WTC11 (cell line): ENCODE data around the gene PTPRN2.

Source experiments
- ATF2 ChIP-seq: sonication (generic); formaldehyde crosslinking; IDR thresholded peaks from 2 replicates; pipeline ENCODE4 v1.8.1; 2022; ENCODE audit warnings: low read depth, missing genetic modification reagents, borderline replicate concordance
- CTCF ChIP-seq: fragments of 200-600 bp; IDR thresholded peaks from 2 replicates; pipeline ENCODE4 v1.8.0; 2022; ENCODE audit warnings: antibody characterized with exemption
- ELF4 ChIP-seq: sonication (generic); formaldehyde crosslinking; IDR thresholded peaks from 2 replicates; pipeline ENCODE4 v1.8.1; 2022; ENCODE audit warnings: low read depth, mild to moderate bottlenecking, moderate library complexity, missing genetic modification reagents
- FOXK1 ChIP-seq: sonication (generic); formaldehyde crosslinking; IDR thresholded peaks from 2 replicates; pipeline ENCODE4 v1.8.0; 2022; ENCODE audit warnings: mild to moderate bottlenecking, moderate library complexity, missing genetic modification reagents
- HMGXB4 ChIP-seq: sonication (generic); formaldehyde crosslinking; IDR thresholded peaks from 2 replicates; pipeline ENCODE4 v1.8.1; 2023; ENCODE audit warnings: mild to moderate bottlenecking, moderate library complexity, missing genetic modification reagents
- IRF2 ChIP-seq: sonication (generic); formaldehyde crosslinking; IDR thresholded peaks from 2 replicates; pipeline ENCODE4 v1.8.0; 2022; ENCODE audit warnings: low read depth, missing genetic modification reagents, borderline replicate concordance
- JUN ChIP-seq: sonication (generic); formaldehyde crosslinking; IDR thresholded peaks from 2 replicates; pipeline ENCODE4 v1.8.0; 2023; ENCODE audit warnings: mild to moderate bottlenecking, missing genetic modification reagents
- KAT7 ChIP-seq: sonication (generic); formaldehyde crosslinking; IDR thresholded peaks from 2 replicates; pipeline ENCODE4 v1.8.1; 2023; ENCODE audit warnings: missing genetic modification reagents, mild to moderate bottlenecking, borderline replicate concordance
- MAX ChIP-seq: sonication (generic); formaldehyde crosslinking; IDR thresholded peaks from 2 replicates; pipeline ENCODE4 v1.8.0; 2022; ENCODE audit warnings: mild to moderate bottlenecking, missing genetic modification reagents
- MLX ChIP-seq: sonication (generic); formaldehyde crosslinking; IDR thresholded peaks from 2 replicates; pipeline ENCODE4 v1.8.1; 2023; ENCODE audit warnings: mild to moderate bottlenecking, missing genetic modification reagents, moderate library complexity
- SMAD3 ChIP-seq: sonication (generic); formaldehyde crosslinking; IDR thresholded peaks from 2 replicates; pipeline ENCODE4 v1.8.0; 2022; ENCODE audit warnings: missing genetic modification reagents, mild to moderate bottlenecking, borderline replicate concordance

GRCh38 chr7:157896774-157897555 is 690.7 kb downstream of the PTPRN2 start:
- TF ChIP-seq JUN (CRISPR knock-in tag) (no peak), ATF2 (CRISPR knock-in tag) (no peak), KAT7 (CRISPR knock-in tag) (no peak), CTCF (no peak), HMGXB4 (CRISPR knock-in tag) (no peak), FOXK1 (CRISPR knock-in tag) (no peak), IRF2 (CRISPR knock-in tag) (no peak), MAX (CRISPR knock-in tag) (no peak), SMAD3 (CRISPR knock-in tag) (no peak), MLX (CRISPR knock-in tag) (no peak), ELF4 (no peak)
